Measurements from ENCODE around the gene S100A7. TPM values are rescaled to one million over a fixed set of nuclear protein-coding genes. Genes with fewer than 3 reads are reported as not detected.

The S100A7 gene
- total RNA-seq, 2 donors from 2014 or later: not detected

DNA sequence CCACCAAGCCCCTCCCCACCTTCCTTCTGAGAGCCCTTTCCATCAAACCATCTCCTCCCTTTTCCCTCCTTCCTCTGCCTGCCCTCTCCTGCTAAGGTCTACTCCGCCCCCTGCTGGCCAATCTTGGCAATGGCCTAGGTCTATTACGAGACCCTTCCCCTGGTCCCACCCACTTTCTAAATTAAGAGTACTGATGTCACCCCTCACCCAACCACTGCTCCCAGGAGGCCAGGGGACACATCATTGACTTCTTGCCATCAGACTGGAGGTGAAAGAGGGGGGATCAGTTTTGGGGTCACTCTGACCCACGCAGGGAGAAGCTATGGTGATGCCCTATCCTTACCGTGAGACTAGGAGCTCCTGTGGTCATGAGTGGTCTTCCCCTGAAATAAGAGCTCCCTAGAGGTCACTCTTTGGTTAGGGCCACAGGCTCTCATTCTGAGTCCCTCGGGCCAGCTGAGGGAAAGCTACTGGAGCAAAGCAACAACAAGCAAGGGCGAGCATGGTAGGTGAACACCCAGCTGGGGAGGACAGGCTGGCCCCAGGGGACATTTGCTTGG lies 34.6 kb upstream of the S100A7 start:
- DNase-seq: peak; percentile 82
- Histone ChIP-seq H3K9me3 (no peaks in the 10 kb centered on the region), H3K9ac (ENCODE audit: low read depth in 2 of 2, low read length in 2 of 2) (no peak overlapping the region), H3K4me3 (no peak overlapping the region), H3K4me1 (no peaks in the 10 kb centered on the region), H3K27me3 (no peaks in the 10 kb centered on the region), H3K36me3 (no peaks in the 10 kb centered on the region), H3K27ac (no peak overlapping the region)
- intact Hi-C loops (cut with DNase I): loop anchor here (1.0 kb wide), 1 partner anchor 143 kb away; no protein-coding TSS in a partner anchor
- TF ChIP-seq, protein P1, sequence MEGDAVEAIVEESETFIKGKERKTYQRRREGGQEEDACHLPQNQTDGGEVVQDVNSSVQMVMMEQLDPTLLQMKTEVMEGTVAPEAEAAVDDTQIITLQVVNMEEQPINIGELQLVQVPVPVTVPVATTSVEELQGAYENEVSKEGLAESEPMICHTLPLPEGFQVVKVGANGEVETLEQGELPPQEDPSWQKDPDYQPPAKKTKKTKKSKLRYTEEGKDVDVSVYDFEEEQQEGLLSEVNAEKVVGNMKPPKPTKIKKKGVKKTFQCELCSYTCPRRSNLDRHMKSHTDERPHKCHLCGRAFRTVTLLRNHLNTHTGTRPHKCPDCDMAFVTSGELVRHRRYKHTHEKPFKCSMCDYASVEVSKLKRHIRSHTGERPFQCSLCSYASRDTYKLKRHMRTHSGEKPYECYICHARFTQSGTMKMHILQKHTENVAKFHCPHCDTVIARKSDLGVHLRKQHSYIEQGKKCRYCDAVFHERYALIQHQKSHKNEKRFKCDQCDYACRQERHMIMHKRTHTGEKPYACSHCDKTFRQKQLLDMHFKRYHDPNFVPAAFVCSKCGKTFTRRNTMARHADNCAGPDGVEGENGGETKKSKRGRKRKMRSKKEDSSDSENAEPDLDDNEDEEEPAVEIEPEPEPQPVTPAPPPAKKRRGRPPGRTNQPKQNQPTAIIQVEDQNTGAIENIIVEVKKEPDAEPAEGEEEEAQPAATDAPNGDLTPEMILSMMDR (IDR thresholded peaks at IDR 0.05): peak; percentile 92

DNA sequence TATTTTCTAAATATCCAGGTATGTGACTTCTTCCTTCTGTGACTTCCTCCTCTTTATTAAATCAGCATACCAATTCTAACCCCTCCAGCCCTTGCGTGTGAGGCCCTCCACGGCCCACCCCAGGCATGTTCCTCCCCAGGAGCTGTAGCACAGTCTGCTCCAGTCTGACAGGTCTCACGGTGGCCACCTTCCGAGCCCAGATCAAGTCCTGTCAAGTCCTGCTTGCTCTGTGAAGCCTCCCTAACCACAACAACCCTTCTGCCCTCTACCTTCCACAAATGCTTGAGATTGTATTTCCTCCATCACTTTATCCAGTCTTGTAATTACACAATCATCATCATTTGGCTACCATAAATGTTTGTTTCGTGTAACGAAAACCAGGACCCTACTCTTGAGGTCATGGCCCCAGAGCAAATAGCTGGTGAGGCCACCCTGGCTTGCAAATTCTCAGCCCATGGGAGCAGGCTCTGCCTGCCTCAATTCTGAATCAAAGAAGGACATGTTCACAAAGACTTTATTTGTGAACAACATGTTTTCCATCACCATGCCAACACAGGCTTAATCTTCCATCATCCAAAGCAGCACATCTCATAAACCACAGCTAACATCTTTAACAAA lies 33.0 kb upstream of the S100A7 start:
- no peaks in the 10 kb centered on the region for H3K9me3 ChIP-seq
- H3K4me3 ChIP-seq: no peak overlapping the region
- H3K9ac ChIP-seq (ENCODE audit: low read depth in 2 of 2, low read length in 2 of 2): no peak overlapping the region
- H3K4me1 ChIP-seq: no peaks in the 10 kb centered on the region
- TF ChIP-seq, protein P1 (IDR thresholded peaks at IDR 0.05): no peak
- no peaks in the 10 kb centered on the region for H3K36me3 ChIP-seq
- H3K27me3 ChIP-seq: no peaks in the 10 kb centered on the region
- no peak overlapping the region for H3K27ac ChIP-seq
- no peak for DNase-seq
- intact Hi-C loops (cut with DNase I): no loop called here

DNA sequence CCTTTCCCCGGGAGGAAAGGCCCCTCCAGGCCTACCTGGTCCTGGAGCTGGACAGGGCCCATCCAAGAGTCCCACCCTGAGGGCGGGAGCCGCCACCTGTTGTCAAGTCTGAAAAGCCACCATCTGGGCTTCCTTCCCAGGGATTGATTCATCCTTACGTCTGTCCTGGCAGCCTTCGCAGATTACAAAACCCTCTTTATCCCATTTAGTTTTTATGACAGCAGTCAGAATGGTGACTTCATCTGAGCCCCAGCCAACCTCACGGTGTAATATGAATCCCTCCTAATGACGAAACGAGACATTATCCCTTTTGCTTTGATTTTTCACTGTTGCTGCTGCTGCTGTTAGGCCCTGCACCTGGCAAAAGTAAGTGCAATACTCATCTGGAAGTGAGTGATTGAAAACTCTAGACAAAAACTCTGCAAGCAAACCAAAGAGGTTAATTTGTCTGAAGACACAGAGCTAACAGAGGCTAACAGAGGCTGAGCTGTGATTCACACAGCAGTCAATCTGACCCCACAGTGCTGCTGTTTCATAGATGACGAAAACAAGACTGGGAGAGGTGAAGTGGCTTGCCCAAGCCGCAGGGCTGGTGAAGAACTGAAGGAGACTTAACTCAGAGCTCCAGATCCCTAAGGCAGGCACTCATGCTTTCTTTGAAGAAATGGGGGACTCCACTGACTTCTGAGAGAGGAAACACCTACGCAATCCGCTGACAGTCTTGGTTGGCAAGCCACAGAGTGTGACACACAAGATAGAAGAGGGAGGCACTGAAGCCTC lies 30.0 kb upstream of the S100A7 start:
- H3K9ac ChIP-seq (ENCODE audit: low read depth in 2 of 2, low read length in 2 of 2): peak overlapping the region in 1 of 2 donors; percentile 19
- H3K9me3 ChIP-seq: no peaks in the 10 kb centered on the region
- no peaks in the 10 kb centered on the region for H3K36me3 ChIP-seq
- H3K4me3 ChIP-seq: no peak overlapping the region
- H3K4me1 ChIP-seq: no peaks in the 10 kb centered on the region
- intact Hi-C loops (cut with DNase I): no loop called here
- TF ChIP-seq, protein P1 (IDR thresholded peaks at IDR 0.05): no peak
- H3K27ac ChIP-seq: peak overlapping the region; percentile 49
- no peaks in the 10 kb centered on the region for H3K27me3 ChIP-seq
- peak; percentile 79 for DNase-seq

DNA sequence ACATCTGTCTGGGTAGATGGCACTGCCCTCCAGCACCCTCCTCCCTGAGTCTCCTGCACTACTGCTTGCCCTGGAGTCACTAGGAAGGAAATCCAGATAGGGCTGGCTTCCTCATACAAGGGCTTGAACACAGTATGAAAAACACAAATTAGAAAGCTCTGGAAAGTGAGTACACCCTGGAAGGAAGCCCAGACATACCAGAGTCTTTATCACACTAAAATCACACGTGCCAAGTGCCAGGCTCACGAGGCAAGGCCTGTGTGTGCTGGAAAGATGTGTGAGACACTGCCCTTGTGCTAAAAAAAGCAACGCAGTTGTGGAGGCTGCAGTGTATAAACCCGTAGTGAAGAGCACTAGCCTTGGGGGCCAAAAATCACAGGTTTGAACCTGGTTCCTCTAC lies 28.3 kb upstream of the S100A7 start:
- Histone ChIP-seq H3K4me1 (no peaks in the 10 kb centered on the region), H3K36me3 (no peaks in the 10 kb centered on the region), H3K27me3 (no peaks in the 10 kb centered on the region), H3K27ac (no peak overlapping the region), H3K9ac (ENCODE audit: low read depth in 2 of 2, low read length in 2 of 2) (no peak overlapping the region), H3K4me3 (no peak overlapping the region), H3K9me3 (no peaks in the 10 kb centered on the region)
- intact Hi-C loops (cut with DNase I): no loop called here
- TF ChIP-seq, protein P1 (IDR thresholded peaks at IDR 0.05): no peak
- DNase-seq: no peak

DNA sequence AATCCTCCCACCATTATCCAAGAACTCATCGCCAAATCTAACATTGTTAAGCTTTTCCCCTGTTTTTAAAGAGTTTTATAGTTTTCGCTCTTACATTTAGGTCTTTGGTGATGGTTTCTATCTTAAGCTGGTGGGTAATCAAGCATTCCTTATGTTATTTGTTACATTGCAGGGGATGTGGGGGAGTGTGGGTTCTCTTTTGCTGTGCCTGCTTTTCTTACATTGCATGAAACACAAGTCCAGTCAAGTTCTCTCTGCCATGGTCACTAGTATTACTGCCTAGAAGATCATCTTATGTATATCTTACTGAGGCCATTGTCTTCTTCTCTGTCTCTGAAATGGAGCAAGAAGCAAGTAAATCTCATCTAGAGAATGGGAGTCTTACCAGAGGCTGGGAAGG lies 27.3 kb upstream of the S100A7 start:
- Histone ChIP-seq H3K9me3 (no peaks in the 10 kb centered on the region), H3K27me3 (no peaks in the 10 kb centered on the region), H3K9ac (ENCODE audit: low read depth in 2 of 2, low read length in 2 of 2) (no peak overlapping the region), H3K36me3 (no peaks in the 10 kb centered on the region), H3K4me1 (no peaks in the 10 kb centered on the region), H3K27ac (no peak overlapping the region), H3K4me3 (no peak overlapping the region)
- TF ChIP-seq, protein P1 (IDR thresholded peaks at IDR 0.05): no peak
- intact Hi-C loops (cut with DNase I): no loop called here
- DNase-seq: no peak
